OCI-LY3 (cell line): Measurements from ENCODE around the gene ZNF717.

Experiments used
- H2AFZ ChIP-seq: fragments of 200-600, 300-600 bp; shearing (Covaris generic); 2 replicates; pipeline ENCODE4 v1.6.0; 2014; ENCODE audit warnings: antibody characterized with exemption, low read depth, low read length
- H3K27ac ChIP-seq: fragments of 200-600, 300-600 bp; sonication (generic); 2 replicates; pipeline ENCODE4 v1.5.1; 2014; ENCODE audit warnings: mild to moderate bottlenecking, low read length, moderate library complexity, mixed read lengths
- H3K27me3 ChIP-seq: fragments of 200-600, 300-600 bp; sonication (generic); 2 replicates; pipeline ENCODE4 v1.6.1; 2014; ENCODE audit warnings: low read depth, low read length, mixed read lengths
- H3K36me3 ChIP-seq: fragments of 200-600, 300-600 bp; sonication (generic); replicated peaks from 2 replicates; pipeline ENCODE3; 2014; ENCODE audit warnings: low read depth, low read length, mixed read lengths
- H3K4me1 ChIP-seq: fragments of 300-600, 200-600 bp; sonication (generic); 2 replicates; pipeline ENCODE4 v1.6.1; 2014; ENCODE audit warnings: low read length, mixed read lengths
- H3K4me2 ChIP-seq: fragments of 200-600, 300-600 bp; sonication (generic); 2 replicates; pipeline ENCODE4 v1.6.1; 2014; ENCODE audit warnings: low read length, mixed read lengths
- H3K4me3 ChIP-seq: fragments of 300-600, 200-600 bp; sonication (generic); 2 replicates; pipeline ENCODE4 v1.5.1; 2014; ENCODE audit warnings: antibody characterized with exemption, mild to moderate bottlenecking, low read length, moderate library complexity
- H3K79me2 ChIP-seq: fragments of 300-600, 200-600 bp; shearing (Covaris generic); 2 replicates; pipeline ENCODE4 v1.6.1; 2014; ENCODE audit warnings: mild to moderate bottlenecking, low read length, mixed read lengths
- H3K9ac ChIP-seq: fragments of 300-600, 200-600 bp; shearing (Covaris generic); 2 replicates; pipeline ENCODE4 v1.6.0; 2014; ENCODE audit warnings: mild to moderate bottlenecking, low read length, moderate library complexity
- H3K9me3 ChIP-seq: fragments of 200-600, 300-600 bp; shearing (Covaris generic); 2 replicates; pipeline ENCODE4 v1.6.1; 2014; ENCODE audit warnings: low read length, mixed read lengths; ENCODE audit not compliant: insufficient read depth
- H4K20me1 ChIP-seq: fragments of 200-600, 300-600 bp; sonication (generic); 2 replicates; pipeline ENCODE4 v1.6.1; 2016; ENCODE audit warnings: low read length, mixed read lengths; ENCODE audit not compliant: insufficient read depth
- EZH2phosphoT487 ChIP-seq: fragments of 200-600 bp; shearing (Covaris generic); IDR thresholded peaks from 2 replicates; pipeline ENCODE4 v1.6.1; 2018; ENCODE audit warnings: antibody characterized with exemption, mixed run types, low read depth
- TF ChIP-seq, protein P1 (sequence below): fragments of 200-600, 300-600 bp; sonication (generic); IDR thresholded peaks from 2 replicates; pipeline ENCODE4 v1.5.1; 2014; ENCODE audit warnings: antibody characterized with exemption, low read length, low read depth

ZNF717 gene

GRCh38 chr3:75737831-75738493 lies 47.4 kb downstream of the ZNF717 start:
- Histone ChIP-seq H3K4me3 (no peak overlapping the region), H2AFZ (no peak overlapping the region), H3K9me3 (peaks cover 36% of the 10 kb centered on the region), H4K20me1 (no peaks in the 10 kb centered on the region), H3K27me3 (no peaks in the 10 kb centered on the region), H3K4me2 (no peak overlapping the region), H3K79me2 (no peaks in the 10 kb centered on the region), H3K4me1 (no peaks in the 10 kb centered on the region), H3K36me3 (no peaks in the 10 kb centered on the region), H3K9ac (no peak overlapping the region), H3K27ac (no peak overlapping the region)
- TF ChIP-seq EZH2phosphoT487, result no peak
- TF ChIP-seq, protein P1, sequence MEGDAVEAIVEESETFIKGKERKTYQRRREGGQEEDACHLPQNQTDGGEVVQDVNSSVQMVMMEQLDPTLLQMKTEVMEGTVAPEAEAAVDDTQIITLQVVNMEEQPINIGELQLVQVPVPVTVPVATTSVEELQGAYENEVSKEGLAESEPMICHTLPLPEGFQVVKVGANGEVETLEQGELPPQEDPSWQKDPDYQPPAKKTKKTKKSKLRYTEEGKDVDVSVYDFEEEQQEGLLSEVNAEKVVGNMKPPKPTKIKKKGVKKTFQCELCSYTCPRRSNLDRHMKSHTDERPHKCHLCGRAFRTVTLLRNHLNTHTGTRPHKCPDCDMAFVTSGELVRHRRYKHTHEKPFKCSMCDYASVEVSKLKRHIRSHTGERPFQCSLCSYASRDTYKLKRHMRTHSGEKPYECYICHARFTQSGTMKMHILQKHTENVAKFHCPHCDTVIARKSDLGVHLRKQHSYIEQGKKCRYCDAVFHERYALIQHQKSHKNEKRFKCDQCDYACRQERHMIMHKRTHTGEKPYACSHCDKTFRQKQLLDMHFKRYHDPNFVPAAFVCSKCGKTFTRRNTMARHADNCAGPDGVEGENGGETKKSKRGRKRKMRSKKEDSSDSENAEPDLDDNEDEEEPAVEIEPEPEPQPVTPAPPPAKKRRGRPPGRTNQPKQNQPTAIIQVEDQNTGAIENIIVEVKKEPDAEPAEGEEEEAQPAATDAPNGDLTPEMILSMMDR, result no peak

DNA sequence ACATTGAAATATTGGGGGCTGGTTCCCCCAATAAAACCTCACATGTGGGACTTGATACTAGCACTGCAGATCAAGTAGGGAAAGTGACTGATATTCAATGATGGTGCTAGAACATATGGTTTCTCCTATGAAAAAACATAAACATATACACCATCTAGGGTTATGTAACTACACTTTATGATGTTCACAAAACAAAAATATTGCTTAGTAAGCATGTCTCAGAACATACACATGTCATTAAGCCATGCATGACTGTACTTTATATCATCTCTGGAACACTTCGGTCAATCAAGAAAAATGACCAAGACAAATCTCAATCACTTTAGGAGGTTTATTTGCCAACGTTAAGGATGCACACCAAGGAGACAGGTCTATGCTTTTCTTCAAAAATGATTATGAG lies 57.4 kb downstream of the ZNF717 start:
- Histone ChIP-seq H3K9me3 (0 out of 2 replicates have a peak, but pooled peaks cover 7% of the 10 kb centered on the region), H3K4me3 (no peak overlapping the region), H3K4me1 (no peaks in the 10 kb centered on the region), H4K20me1 (no peaks in the 10 kb centered on the region), H3K4me2 (no peak overlapping the region), H3K9ac (no peak overlapping the region), H3K27me3 (no peaks in the 10 kb centered on the region), H2AFZ (no peak overlapping the region), H3K36me3 (no peaks in the 10 kb centered on the region), H3K79me2 (no peaks in the 10 kb centered on the region), H3K27ac (no peak overlapping the region)
- no peak for TF ChIP-seq EZH2phosphoT487
- TF ChIP-seq, protein P1, result no peak

DNA sequence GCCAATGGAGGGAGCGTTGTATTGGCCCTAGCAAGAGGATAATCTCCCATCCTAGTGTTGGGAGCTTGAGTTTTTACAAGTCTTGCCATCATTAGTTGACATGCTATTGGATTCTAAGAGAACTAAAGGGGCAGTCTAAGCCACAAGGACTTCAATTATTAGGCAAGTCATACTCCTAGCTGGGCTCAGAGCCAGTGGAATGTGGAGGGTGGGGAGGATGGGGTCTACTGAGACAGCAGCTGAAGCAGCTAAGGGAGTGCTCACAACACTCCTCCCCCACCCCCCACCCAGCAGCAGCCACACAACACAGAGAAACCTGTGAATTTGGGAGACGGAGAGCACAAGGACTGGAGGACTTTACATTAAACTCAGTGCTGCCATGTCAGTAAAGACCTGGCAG lies 93.3 kb downstream of the ZNF717 start:
- H3K27me3 ChIP-seq, result no peaks in the 10 kb centered on the region
- TF ChIP-seq EZH2phosphoT487, result no peak
- no peak overlapping the region for H3K4me3 ChIP-seq
- H3K79me2 ChIP-seq, result no peaks in the 10 kb centered on the region
- no peak overlapping the region for H3K9ac ChIP-seq
- no peak overlapping the region for H3K27ac ChIP-seq
- no peaks in the 10 kb centered on the region for H4K20me1 ChIP-seq
- no peaks in the 10 kb centered on the region for H3K4me1 ChIP-seq
- H3K36me3 ChIP-seq, result no peaks in the 10 kb centered on the region
- H2AFZ ChIP-seq, result no peak overlapping the region
- no peaks in the 10 kb centered on the region for H3K9me3 ChIP-seq
- no peak overlapping the region for H3K4me2 ChIP-seq

- Histone ChIP-seq H3K27ac (no peak overlapping the region), H4K20me1 (no peaks in the 10 kb centered on the region), H3K4me2 (no peak overlapping the region), H3K4me1 (no peaks in the 10 kb centered on the region), H2AFZ (no peak overlapping the region), H3K4me3 (no peak overlapping the region), H3K9me3 (no peaks in the 10 kb centered on the region), H3K79me2 (no peaks in the 10 kb centered on the region), H3K9ac (no peak overlapping the region), H3K36me3 (no peaks in the 10 kb centered on the region), H3K27me3 (no peaks in the 10 kb centered on the region)
- no peak for TF ChIP-seq EZH2phosphoT487
- TF ChIP-seq, protein P1, result no peak
These were observed 98.0 kb downstream of the ZNF717 start for GRCh38 chr3:75687323-75687722.
